Activated gamma-delta T cell treated with anti-CD3 and anti-CD28 coated beads, Interleukin-2, amount 50 U/mL, for 16 hours (primary cell): Measurements from ENCODE around the gene GYS2.
"Not testable (repeated sequence)": the region's sequence is repeated elsewhere in the genome, so short reads cannot be mapped to it uniquely, and the experiment has no call there.

Source experiments
- DNase-seq: peaks from one replicate; pipeline ENCODE4 v3.0.0-alpha.2; 2020; ENCODE audit warnings: low read depth

The GYS2 gene

DNA sequence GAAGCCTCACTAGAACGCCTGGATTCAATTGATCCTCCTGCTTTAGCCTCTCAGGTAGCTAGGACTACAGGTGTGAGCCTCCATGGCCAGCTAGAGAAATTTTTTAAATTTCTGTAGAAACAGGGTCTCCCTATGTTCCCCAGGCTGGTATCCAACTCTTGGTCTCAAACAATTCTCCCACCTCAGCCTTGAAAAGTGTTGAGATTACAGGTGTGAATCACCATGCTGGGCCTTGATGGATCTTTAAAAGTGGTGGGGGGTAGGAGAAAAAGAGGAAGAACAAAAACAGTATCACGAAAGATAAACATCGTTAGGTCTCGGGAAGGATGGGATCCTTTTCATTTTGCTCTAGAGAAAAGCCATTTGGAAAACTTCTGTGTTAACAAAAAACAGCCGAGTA, 4.5 kb downstream of the GYS2 start:
- no peak for DNase-seq

DNA sequence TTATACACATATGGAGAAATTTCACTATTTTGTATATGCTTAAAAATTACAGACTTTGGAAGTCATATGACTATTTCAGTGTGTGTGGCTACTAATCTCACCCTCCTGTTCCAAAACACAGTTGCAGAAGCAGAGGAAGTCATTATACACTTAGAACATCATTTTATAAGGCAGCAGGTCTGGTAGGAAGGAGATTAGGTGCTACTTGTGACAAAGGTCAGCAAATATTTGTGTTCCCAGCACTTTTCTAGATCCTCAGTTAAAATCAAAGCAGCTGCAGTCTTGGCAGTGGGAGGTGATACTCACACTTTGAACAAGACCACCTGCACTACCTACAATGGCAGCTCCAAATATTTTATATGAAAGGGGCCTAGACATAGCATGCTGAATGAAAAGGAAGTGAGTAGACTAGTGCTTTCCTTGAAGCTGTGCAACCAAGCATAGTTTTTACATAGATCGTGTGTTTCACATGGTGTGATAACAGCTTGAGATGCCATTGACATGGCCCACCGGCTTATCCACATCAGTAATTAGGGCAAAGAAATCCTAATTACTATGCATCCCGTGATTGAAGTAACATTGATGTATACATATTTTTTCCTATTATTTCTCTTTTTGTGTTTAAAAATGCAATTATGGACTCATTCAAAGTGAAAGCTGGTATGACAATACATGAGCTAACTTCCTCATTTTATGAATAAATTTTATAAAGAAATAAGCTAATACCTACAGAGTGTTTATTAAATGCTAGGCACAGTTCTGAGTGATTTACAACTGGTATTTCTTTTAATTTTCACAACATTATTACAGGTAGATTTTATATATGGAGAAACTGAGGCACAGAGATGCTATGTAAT, 5.3 kb downstream of the GYS2 start:
- no peak for DNase-seq

DNA sequence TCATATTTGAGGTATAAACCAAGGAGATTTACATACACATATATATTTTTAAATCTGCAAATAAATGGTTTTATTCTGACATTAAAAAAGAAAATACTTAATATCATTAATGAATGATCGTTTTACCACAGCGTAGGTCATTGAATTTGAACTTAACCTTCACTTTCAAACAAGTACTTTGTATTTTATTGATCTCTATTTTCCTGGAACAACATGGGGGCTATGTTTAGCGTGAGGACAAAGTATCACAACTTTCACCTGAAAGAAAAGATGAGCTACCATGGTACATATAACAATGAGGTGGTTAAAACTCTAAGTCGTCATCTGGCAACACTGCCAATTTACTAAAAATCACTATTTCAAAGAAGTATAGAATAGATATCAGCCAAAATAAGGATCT, 6.0 kb downstream of the GYS2 start:
- DNase-seq: no peak

DNA sequence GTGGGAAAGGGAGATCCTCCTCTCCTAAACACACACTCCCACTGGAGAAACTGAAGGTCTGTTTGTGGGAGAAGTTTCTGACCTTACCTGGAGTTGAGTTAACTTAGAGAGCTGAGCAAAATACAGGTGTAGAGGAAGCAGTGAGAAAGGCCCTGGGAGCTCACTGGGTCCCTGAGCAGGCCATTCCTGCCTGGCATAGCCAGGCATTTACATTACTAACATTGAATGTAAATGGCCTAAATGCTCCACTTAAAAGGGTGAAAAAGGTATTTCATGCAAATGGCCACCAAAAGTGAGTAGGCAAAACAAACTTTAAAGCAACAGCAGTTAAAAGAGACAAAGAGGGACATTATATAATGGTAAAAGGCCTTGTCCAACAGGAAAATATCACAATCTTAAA, 9.3 kb downstream of the GYS2 start:
- DNase-seq: not testable (repeated sequence)

DNA sequence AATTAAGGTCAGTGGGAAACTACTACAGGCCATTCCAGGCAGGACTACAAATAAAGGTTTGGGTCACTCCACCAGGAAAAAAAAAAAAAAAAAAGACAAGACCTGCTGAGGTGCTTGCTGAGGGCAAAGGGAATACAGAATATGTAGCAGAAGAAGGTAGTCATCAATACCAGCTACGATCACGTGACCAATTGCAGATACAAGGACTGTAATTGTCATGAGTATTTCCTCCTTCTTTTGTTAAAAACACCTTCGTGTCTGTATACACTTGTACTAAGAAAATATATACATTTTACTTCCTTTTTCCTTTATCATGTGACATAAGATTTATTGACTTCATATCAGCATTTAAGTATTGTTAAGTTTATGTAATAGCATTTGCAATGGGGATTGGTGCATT, 19.2 kb downstream of the GYS2 start:
- no peak for DNase-seq

DNA sequence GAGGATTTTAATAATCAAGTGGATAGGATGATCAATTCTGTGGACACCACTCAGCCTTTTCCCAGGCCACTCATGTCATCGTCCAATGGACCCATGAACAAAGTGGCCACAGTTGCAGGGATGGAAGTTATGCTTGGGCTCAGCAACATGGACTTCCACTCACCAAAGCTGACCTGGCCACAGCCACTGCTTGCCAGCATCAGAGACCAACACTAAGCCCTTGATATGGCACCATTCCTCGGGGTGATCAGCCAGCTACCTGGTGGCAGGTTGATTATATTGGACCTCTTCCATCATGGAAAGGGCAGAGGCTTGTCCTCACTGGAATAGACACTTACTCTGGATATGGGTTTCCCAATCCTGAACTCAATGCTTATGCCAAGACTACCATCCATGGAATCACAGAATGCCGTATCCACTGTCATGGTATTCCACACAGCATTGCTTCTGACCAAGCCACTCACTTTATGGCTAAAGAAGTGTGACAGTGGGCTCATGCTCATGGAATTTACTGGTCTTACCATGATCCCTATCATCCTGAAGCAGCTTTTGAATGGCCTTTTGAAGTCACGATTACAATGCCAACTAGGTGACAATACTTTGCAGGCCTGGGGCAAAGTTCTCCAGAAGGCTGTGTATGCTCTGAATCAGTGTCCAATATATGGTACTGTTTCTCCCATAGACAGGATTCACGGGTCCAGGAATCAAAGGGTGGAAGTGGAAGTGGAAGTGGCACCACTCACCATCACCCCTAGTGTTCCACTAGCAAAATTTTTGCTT, 20.1 kb downstream of the GYS2 start:
- DNase-seq: not testable (repeated sequence)

DNA sequence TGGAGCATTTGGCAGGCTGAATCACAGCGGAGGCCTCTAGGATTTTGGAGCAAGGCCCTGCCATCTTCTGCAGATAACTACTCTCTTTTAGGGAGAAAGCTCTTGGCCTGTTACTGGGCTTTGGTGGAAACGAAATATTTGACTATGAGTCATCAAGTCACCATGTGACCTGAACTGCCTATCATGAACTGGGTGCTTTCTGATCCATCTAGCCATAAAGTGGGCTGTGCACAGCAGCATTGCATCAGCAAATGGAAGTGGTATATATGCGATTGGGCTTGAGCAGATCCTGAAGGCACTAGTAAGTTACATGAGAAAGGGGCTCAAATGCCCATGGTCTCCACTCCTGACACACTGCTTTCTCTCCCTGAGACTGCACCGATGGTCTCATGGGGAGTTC, 21.1 kb downstream of the GYS2 start:
- DNase-seq: no peak

DNA sequence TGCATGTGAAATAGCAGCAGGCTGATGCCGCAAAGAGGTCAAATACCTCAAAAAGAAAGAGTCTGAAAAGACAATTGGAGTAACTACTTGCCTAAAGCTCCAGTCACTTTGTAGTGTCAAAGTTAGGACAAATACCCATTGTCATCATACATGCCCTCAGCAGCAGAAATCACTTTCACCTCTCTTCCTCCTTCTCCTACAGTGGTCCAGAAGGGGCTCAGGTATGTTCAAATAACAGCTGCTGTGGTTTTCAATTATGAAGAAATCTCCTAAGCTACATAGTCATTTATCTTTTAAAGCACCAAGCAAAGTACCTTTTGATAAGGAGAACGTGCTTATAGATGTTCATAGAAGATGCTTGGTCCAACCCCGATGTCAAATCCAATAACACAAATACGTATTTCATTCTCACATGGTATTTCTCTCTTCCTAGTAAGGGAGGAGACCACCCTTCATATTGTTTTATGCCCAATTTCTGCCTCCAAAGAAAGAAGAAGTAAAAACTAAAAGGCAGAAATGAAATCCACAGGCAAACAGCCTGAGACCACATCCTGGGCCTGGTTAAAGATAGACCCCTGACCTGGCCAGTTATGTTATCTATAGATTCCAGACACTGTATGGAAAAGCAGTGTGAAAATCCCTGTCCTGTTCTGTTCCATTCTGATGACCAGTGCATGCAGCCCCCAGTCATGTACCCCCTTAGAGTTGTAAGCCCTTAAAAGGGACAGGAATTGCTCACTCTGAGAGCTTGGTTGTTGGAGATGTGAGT, 23.7 kb downstream of the GYS2 start:
- DNase-seq: no peak

DNA sequence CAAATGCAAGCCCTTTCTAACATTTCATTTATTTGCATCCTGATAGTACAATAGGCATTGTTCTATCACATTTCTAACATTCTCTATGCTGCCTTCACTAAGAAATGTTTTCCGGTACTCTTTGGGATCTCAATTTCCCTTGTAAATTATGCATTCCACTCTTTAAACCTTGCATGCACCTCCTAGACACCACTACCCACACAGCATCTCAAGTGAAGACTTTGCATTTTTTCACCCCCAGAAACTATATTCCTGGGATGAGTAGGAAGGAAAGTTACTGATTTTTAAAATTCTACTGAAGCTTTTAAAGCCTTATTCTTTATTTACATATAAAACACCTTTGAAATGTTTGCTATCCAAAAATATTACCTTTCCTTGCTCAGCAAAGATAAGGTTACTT, 27.1 kb downstream of the GYS2 start:
- DNase-seq: no peak

DNA sequence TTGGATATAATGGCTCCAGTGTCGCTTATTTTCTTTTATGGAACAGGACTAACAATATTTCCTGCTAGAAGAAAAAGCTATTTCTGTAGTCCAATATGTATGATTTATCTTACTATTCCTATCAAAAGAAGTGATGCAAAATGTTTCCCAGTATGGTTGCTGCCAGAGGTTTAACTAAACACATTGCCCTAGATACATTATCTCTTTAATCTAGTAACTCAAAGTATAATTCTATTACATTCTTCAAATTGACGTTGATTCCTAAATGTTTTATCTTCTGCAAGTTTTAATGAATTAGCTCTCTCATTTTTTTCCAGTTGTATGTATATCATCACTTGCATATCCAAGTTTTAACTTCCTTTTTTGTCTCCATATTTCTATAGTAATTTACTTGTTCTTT, 28.2 kb downstream of the GYS2 start:
- DNase-seq: no peak

DNA sequence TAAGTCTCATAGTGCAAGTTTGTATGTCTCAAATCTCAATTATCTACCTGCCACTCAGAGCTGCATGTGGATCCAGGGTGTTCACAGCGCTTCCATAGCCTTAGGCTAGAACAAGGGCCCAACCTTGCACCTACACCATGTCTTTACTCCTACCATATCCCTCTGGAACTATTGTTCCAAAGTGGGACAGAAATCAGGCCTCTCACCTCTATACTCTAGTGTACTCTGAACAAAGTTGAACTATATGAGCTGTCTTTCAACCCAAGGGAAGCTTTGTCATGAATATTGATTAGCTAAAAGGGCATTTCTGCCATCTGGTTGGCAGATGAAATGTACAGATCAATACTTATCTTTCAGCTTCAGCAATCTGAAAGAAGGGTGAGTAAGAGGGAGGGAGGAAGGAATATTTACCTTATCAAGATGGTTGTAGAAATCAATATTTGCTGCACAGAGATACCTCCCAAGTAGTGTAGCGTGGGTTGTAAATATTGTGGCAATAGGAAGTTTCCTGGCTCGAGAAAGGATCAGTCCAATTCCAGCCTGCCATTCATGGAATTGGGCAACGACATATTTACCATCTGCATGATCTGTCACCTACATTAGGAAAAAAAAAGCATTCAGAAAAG, 30.8 kb downstream of the GYS2 start:
- no peak for DNase-seq

DNA sequence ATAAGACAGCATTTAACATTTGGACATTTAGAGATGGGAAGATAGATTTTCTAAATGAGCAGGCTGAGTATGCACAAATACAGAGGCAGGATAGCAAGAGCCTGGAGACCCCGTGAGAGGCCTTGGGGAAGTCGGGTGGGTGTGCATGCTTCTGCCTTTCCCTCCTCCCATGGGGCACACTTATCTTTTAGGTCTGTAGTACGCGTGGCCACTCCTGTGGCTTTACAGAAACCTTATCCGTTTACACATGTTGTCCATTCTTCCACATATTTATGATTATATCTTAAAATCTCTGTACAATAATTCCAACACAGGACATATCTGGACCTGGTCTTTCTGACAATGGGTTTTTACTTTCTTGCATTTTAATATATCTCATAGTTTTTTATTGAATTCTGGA, 33.6 kb downstream of the GYS2 start:
- no peak for DNase-seq

DNA sequence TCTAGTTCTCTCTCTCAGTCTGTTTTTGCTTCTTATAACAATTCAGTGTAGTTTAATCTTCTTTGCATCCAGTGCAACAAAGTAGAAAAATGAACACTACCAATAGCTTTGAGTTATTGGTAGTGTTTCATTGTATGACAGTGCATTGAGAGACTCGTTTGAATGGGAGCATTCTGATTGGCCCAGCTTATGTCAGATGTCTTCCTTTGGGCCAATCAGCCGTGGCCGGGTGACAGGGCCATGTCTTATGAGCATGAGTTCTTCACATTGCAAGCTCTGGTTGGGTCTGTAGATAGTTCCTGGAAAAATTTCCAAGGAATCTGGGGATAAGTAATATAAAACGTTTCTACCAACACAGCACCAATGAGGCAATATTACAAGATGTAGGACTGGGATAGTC, 36.5 kb downstream of the GYS2 start:
- no peak for DNase-seq

DNA sequence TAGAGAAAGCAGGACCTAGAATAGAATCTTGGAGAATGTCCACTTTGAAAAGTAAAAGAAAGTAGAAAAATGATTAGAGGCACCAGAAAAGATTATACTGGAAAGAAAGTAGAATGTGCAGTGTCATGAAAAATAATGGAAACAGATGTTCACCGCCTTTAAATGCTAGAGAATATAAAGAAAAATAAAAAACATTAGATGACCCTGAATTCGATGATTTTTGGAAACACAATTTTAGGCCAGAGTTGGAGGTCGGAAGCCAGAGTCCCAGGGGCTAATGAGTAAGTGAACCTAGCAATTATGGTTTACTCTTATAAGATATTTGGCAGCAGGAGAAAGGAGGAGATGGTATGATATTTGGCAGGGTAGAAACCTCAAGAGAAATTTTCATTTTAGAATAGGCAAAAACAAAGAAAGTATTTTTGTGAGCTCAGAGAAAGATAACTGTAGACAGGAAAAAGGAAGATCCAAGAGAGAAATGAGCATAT, 37.7 kb downstream of the GYS2 start:
- DNase-seq: no peak

DNA sequence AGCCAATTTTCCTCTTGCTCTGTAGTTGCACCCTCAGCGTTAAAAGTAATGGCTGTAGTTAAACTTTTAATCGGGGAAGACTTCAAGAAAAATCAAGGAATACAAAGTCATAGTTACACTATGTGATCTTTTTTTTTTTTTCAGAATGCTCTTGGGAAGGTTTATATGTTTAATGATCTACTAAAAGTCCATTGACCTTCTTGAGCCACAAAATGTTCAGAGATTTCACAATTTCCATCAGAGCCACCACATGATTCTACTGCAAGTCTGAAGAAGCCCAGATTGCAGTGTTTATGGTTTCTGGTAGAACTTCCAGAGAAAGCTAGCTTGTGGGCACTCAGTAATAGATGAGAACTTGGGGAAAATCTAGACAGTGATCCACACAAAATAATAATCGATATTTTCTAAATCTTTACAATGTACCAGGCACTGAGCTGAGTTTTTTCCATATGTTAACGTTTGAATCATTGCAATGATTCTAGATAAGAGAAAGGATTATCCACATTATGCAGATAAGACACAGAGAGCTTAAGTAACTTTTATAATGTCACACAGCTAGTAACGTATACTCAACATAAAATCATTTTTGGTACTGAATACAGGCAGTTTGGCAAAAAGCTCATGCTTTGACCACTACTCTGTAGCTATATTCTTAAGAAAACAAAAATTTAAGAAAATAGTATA, 38.3 kb downstream of the GYS2 start:
- DNase-seq: no peak

DNA sequence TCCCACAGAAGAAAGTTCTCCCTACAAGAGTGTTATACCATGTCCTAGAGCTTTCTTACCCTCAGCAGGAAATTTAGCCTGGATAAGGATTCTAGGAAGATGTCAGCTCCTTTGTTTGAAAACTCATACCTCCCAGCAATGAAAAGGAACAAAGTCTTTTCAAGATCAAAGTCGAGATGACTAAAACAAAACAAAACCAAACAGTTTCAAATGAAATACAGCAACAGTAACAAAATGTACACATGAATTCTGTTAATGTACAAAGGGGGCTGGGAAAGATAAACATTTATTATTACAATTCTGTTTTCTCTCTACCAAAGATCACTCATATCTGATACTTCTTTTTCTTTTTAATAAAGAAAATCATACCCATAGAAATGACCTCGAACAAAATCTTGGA, 41.8 kb downstream of the GYS2 start:
- no peak for DNase-seq

DNA sequence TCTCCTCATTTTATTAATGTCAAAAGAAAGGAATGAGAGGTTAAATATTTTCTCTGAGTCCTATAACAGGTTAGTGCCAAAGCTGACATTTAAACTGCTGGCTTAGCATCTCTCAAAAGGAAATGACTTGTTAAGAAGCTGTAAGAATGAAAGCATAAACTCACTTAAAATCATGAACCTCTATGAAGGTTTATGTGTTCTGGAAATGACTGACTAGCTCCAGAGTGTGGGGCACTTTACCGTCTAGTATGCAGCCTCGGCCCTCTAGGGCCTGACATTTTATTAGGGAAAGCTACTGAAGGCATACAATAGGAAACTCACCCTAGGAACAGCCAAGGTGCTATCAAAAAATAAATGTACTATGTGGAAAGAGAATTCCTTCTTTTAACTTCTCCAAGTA, 43.5 kb downstream of the GYS2 start:
- DNase-seq: no peak

DNA sequence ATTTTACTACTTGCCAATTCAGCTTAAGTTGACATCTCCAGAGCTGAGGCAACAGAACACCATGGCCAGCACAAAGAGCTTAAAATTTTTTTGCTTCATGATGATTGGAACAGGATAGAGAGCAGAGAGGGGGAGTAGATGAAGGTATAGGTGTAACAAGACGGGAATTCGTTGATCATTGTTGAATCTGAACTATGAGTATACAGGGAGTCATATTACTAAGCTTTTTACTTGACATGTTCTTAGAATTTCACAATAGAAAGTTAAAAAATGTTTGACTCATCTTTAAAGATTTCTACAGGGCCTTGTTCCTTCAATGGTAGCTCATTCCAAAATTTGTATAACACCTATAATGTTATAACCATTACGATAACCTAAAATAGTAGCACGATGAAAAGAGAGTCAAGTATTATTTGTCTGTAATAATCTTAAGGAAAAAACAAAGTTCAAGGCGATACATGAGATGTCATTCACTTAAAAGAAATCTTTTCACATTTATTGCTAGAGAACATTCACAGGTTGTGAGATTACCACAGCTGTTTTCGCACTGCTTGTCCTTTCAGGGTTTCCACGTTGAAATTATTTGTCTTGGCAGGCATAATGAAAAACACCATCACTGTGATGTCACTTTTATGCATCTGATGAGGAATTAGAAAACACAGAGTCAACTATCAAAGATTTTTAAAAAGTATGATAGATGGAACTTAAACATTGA, 44.6 kb downstream of the GYS2 start:
- no peak for DNase-seq

DNA sequence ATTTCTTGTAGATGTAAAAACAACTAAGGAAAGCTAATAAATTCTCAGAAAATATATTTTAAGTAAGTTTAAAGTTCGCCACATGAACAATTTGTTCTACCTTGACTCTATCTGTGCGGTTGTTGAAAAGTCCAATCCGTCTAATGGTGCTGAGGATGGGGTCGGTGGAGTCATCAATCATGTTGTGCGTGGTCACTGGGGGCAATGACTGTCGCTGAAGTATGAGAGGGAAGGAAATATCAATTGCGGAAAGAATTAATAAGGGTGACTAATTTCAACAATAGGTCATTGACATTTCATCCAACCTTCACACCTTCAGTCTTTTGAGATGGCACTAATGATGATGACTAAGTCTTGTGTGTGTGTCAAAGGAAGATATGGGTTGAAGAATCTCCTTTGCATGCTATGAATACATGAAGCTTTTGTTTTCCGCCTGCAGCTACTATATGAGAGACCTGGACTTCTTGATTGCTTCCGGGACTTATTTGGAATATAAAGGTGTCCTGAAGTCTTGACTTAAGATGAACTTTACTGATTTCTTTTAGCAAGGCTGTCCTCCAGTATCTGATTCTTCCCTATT, 46.5 kb downstream of the GYS2 start:
- DNase-seq: no peak

DNA sequence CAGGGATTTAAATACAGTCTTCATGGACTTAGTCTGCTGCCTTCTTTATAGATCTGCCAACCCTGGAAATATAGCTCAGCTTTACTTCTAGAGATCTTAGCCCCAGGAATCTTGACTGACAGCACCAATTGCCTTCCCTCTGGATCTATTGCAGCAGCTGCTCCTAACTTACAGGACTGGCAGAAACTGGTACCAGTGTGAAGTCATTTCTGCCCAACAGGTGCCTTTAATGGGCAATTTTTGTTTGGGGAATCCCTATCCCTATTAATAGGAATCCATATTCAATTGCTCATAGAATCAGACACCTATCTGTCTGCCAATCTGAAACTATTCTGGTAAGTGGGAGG, 51.3 kb downstream of the GYS2 start:
- no peak for DNase-seq
